ENCODE results near the gene HS3ST3A1. TPM values are rescaled to one million over a fixed set of nuclear protein-coding genes. Genes with fewer than 3 reads are reported as not detected.

The HS3ST3A1 gene
- total RNA-seq, 5 donors from 2014 or later (not counting 1 experiment from before 2014, with no cell fraction given), result 1.0 to 2.4 TPM; not detected in 3

- H3K4me1 Mint-ChIP-seq, result no peaks in the 10 kb centered on the region
- H3K9me3 Mint-ChIP-seq, result peaks cover 6 to 10% (median 8%) of the 10 kb centered on the region in 3 donors
- Histone ChIP-seq H3K4me3 (ENCODE audit: control insufficient read depth in 1 of 2, extremely low read depth in 1 of 2, low read length in 1 of 2) (no peak overlapping the region), H3K27ac (ENCODE audit: low read length) (no peak overlapping the region), H3K9me3 (no peaks in the 10 kb centered on the region), H3K36me3 (ENCODE audit: control insufficient read depth in 2 of 2, extremely low read depth in 1 of 2, insufficient read depth in 1 of 2, low read length in 1 of 2) (no peaks in the 10 kb centered on the region), H3K4me1 (ENCODE audit: control insufficient read depth in 1 of 2, extremely low read depth in 1 of 2, insufficient read depth in 2 of 2, low read length in 2 of 2) (no peaks in the 10 kb centered on the region), H3K27me3 (replicated peaks in 1 of 2; ENCODE audit: control insufficient read depth in 2 of 2, extremely low read depth in 1 of 2, insufficient read depth in 2 of 2, low read length in 1 of 2) (peaks cover 0 to 5% of the 10 kb centered on the region in 2 experiments)
- no peaks in the 10 kb centered on the region for H3K36me3 Mint-ChIP-seq
- ChIA-PET CTCF (interaction anchor here in 1 of 2 donors (0.5 kb wide), 1 partner anchor 783 kb away, joined by 3 read pairs; no protein-coding TSS in a partner anchor), POLR2A (no interaction called here)
- H3K27ac Mint-ChIP-seq, result no peak overlapping the region
- H3K4me3 Mint-ChIP-seq, result no peak overlapping the region
- WGBS (ENCODE audit: insufficient coverage), result 100% methylated on average over 1 of the region's 2 CpGs
- H3K27me3 Mint-ChIP-seq, result peaks cover 41% of the 10 kb centered on the region in 2 donors
- ATAC-seq (replicated peaks in 1 of 4) (no peak), DNase-seq (no peak)
These were observed 26.3 kb downstream of the HS3ST3A1 start for GRCh38 chr17:13575466-13575865.

GRCh38 chr17:13572581-13572980 is 29.1 kb downstream of the HS3ST3A1 start:
- peaks cover 41 to 43% of the 10 kb centered on the region in 2 donors for H3K27me3 Mint-ChIP-seq
- H3K27ac ChIP-seq (ENCODE audit: low read length), result no peak overlapping the region
- peaks cover 0 to 5% of the 10 kb centered on the region in 2 experiments for H3K27me3 ChIP-seq (replicated peaks in 1 of 2; ENCODE audit: control insufficient read depth in 2 of 2, extremely low read depth in 1 of 2, insufficient read depth in 2 of 2, low read length in 1 of 2)
- WGBS (ENCODE audit: insufficient coverage), result 17% methylated on average over 1 of the region's 3 CpGs
- ChIA-PET POLR2A (no interaction called here), CTCF (no interaction called here)
- H3K4me1 Mint-ChIP-seq, result no peaks in the 10 kb centered on the region
- no peaks in the 10 kb centered on the region for H3K36me3 ChIP-seq (ENCODE audit: control insufficient read depth in 2 of 2, extremely low read depth in 1 of 2, insufficient read depth in 1 of 2, low read length in 1 of 2)
- H3K9me3 Mint-ChIP-seq, result peaks cover 6 to 10% (median 8%) of the 10 kb centered on the region in 3 donors
- H3K4me3 Mint-ChIP-seq, result no peak overlapping the region
- no peak overlapping the region for H3K27ac Mint-ChIP-seq
- no peaks in the 10 kb centered on the region for H3K36me3 Mint-ChIP-seq
- H3K9me3 ChIP-seq, result no peaks in the 10 kb centered on the region
- no peaks in the 10 kb centered on the region for H3K4me1 ChIP-seq (ENCODE audit: control insufficient read depth in 1 of 2, extremely low read depth in 1 of 2, insufficient read depth in 2 of 2, low read length in 2 of 2)
- no peak for DNase-seq
- H3K4me3 ChIP-seq (ENCODE audit: control insufficient read depth in 1 of 2, extremely low read depth in 1 of 2, low read length in 1 of 2), result no peak overlapping the region
- no peak for ATAC-seq (replicated peaks in 1 of 4)

GRCh38 chr17:13569398-13570123 is 32.2 kb downstream of the HS3ST3A1 start:
- no peak overlapping the region for H3K27ac ChIP-seq (ENCODE audit: low read length)
- peaks cover 0 to 4% (median 0%) of the 10 kb centered on the region in 3 donors for H3K9me3 Mint-ChIP-seq
- no peaks in the 10 kb centered on the region for H3K36me3 Mint-ChIP-seq
- H3K4me1 ChIP-seq (ENCODE audit: control insufficient read depth in 1 of 2, extremely low read depth in 1 of 2, insufficient read depth in 2 of 2, low read length in 2 of 2), result no peaks in the 10 kb centered on the region
- H3K27ac Mint-ChIP-seq, result no peak overlapping the region
- H3K4me3 ChIP-seq (ENCODE audit: control insufficient read depth in 1 of 2, extremely low read depth in 1 of 2, low read length in 1 of 2), result no peak overlapping the region
- DNase-seq (no peak), ATAC-seq (replicated peaks in 1 of 4) (no peak)
- ChIA-PET POLR2A (no interaction called here), CTCF (no interaction called here)
- peaks cover 0 to 5% of the 10 kb centered on the region in 2 experiments for H3K27me3 ChIP-seq (replicated peaks in 1 of 2; ENCODE audit: control insufficient read depth in 2 of 2, extremely low read depth in 1 of 2, insufficient read depth in 2 of 2, low read length in 1 of 2)
- H3K4me3 Mint-ChIP-seq, result no peak overlapping the region
- H3K36me3 ChIP-seq (ENCODE audit: control insufficient read depth in 2 of 2, extremely low read depth in 1 of 2, insufficient read depth in 1 of 2, low read length in 1 of 2), result no peaks in the 10 kb centered on the region
- peaks cover 23 to 30% of the 10 kb centered on the region in 2 donors for H3K27me3 Mint-ChIP-seq
- H3K9me3 ChIP-seq, result no peaks in the 10 kb centered on the region
- WGBS (ENCODE audit: insufficient coverage), result 72% methylated on average over 4 of the region's 7 CpGs
- H3K4me1 Mint-ChIP-seq, result peaks cover 0 to 8% (median 7%) of the 10 kb centered on the region in 3 donors

GRCh38 chr17:13568582-13569397 is 32.9 kb downstream of the HS3ST3A1 start:
- ATAC-seq (replicated peaks in 1 of 4) (no peak), DNase-seq (no peak)
- H3K27ac Mint-ChIP-seq, result no peak overlapping the region
- H3K4me1 ChIP-seq (ENCODE audit: control insufficient read depth in 1 of 2, extremely low read depth in 1 of 2, insufficient read depth in 2 of 2, low read length in 2 of 2), result no peaks in the 10 kb centered on the region
- ChIA-PET CTCF (no interaction called here), POLR2A (interaction anchor here in 1 of 2 donors (0.5 kb wide), 1 partner anchor 13 kb away, joined by 11 read pairs; no protein-coding TSS in a partner anchor)
- peaks cover 0 to 8% (median 7%) of the 10 kb centered on the region in 3 donors for H3K4me1 Mint-ChIP-seq
- H3K36me3 ChIP-seq (ENCODE audit: control insufficient read depth in 2 of 2, extremely low read depth in 1 of 2, insufficient read depth in 1 of 2, low read length in 1 of 2), result no peaks in the 10 kb centered on the region
- no peak overlapping the region for H3K4me3 Mint-ChIP-seq
- H3K4me3 ChIP-seq (ENCODE audit: control insufficient read depth in 1 of 2, extremely low read depth in 1 of 2, low read length in 1 of 2), result no peak overlapping the region
- H3K27me3 Mint-ChIP-seq, result peaks cover 20 to 27% of the 10 kb centered on the region in 2 donors
- peaks cover 0 to 4% (median 0%) of the 10 kb centered on the region in 3 donors for H3K9me3 Mint-ChIP-seq
- H3K36me3 Mint-ChIP-seq, result no peaks in the 10 kb centered on the region
- peaks cover 0 to 5% of the 10 kb centered on the region in 2 experiments for H3K27me3 ChIP-seq (replicated peaks in 1 of 2; ENCODE audit: control insufficient read depth in 2 of 2, extremely low read depth in 1 of 2, insufficient read depth in 2 of 2, low read length in 1 of 2)
- WGBS (ENCODE audit: insufficient coverage), result 80% methylated on average over 3 of the region's 7 CpGs
- no peaks in the 10 kb centered on the region for H3K9me3 ChIP-seq
- no peak overlapping the region for H3K27ac ChIP-seq (ENCODE audit: low read length)

GRCh38 chr17:13563866-13564265 is 37.9 kb downstream of the HS3ST3A1 start:
- Histone ChIP-seq H3K9me3 (no peaks in the 10 kb centered on the region), H3K27me3 (replicated peaks in 1 of 2; ENCODE audit: control insufficient read depth in 2 of 2, extremely low read depth in 1 of 2, insufficient read depth in 2 of 2, low read length in 1 of 2) (peaks cover 0 to 9% of the 10 kb centered on the region in 2 experiments), H3K36me3 (ENCODE audit: control insufficient read depth in 2 of 2, extremely low read depth in 1 of 2, insufficient read depth in 1 of 2, low read length in 1 of 2) (no peaks in the 10 kb centered on the region), H3K27ac (ENCODE audit: low read length) (no peak overlapping the region), H3K4me3 (ENCODE audit: control insufficient read depth in 1 of 2, extremely low read depth in 1 of 2, low read length in 1 of 2) (no peak overlapping the region), H3K4me1 (ENCODE audit: control insufficient read depth in 1 of 2, extremely low read depth in 1 of 2, insufficient read depth in 2 of 2, low read length in 2 of 2) (no peaks in the 10 kb centered on the region)
- CTCF ChIA-PET, result no interaction called here
- H3K9me3 Mint-ChIP-seq, result peaks cover 0 to 4% (median 0%) of the 10 kb centered on the region in 3 donors
- WGBS (ENCODE audit: insufficient coverage), result no CpG with 5 or more reads among the region's 3 CpGs
- H3K27me3 Mint-ChIP-seq, result peaks cover 3% of the 10 kb centered on the region in 2 donors
- no peak overlapping the region for H3K4me3 Mint-ChIP-seq
- no peak overlapping the region for H3K27ac Mint-ChIP-seq
- POLR2A ChIA-PET, result no interaction called here
- ATAC-seq (replicated peaks in 1 of 4) (no peak), DNase-seq (no peak)
- peaks cover 0 to 8% (median 7%) of the 10 kb centered on the region in 3 donors for H3K4me1 Mint-ChIP-seq
- no peaks in the 10 kb centered on the region for H3K36me3 Mint-ChIP-seq

- peaks cover 0 to 9% of the 10 kb centered on the region in 2 experiments for H3K27me3 ChIP-seq (replicated peaks in 1 of 2; ENCODE audit: control insufficient read depth in 2 of 2, extremely low read depth in 1 of 2, insufficient read depth in 2 of 2, low read length in 1 of 2)
- H3K9me3 Mint-ChIP-seq, result peaks cover 0 to 2% (median 0%) of the 10 kb centered on the region in 3 donors
- DNase-seq (no peak), ATAC-seq (replicated peaks in 1 of 4) (no peak)
- H3K4me1 Mint-ChIP-seq, result peaks cover 0 to 8% (median 7%) of the 10 kb centered on the region in 3 donors
- CTCF ChIA-PET, result no interaction called here
- no peak overlapping the region for H3K27ac ChIP-seq (ENCODE audit: low read length)
- H3K4me3 ChIP-seq (ENCODE audit: control insufficient read depth in 1 of 2, extremely low read depth in 1 of 2, low read length in 1 of 2), result no peak overlapping the region
- no peak overlapping the region for H3K4me3 Mint-ChIP-seq
- H3K27ac Mint-ChIP-seq, result no peak overlapping the region
- no peaks in the 10 kb centered on the region for H3K4me1 ChIP-seq (ENCODE audit: control insufficient read depth in 1 of 2, extremely low read depth in 1 of 2, insufficient read depth in 2 of 2, low read length in 2 of 2)
- no peaks in the 10 kb centered on the region for H3K36me3 Mint-ChIP-seq
- peaks cover 0 to 3% of the 10 kb centered on the region in 2 donors for H3K27me3 Mint-ChIP-seq
- no peaks in the 10 kb centered on the region for H3K9me3 ChIP-seq
- WGBS (ENCODE audit: insufficient coverage), result 91% methylated on average over 6 of the region's 13 CpGs
- no peaks in the 10 kb centered on the region for H3K36me3 ChIP-seq (ENCODE audit: control insufficient read depth in 2 of 2, extremely low read depth in 1 of 2, insufficient read depth in 1 of 2, low read length in 1 of 2)
- POLR2A ChIA-PET, result no interaction called here
These were observed 39.4 kb downstream of the HS3ST3A1 start for GRCh38 chr17:13562271-13562800.
